Spleen (tissue), 7 donors: Measurements from ENCODE around the gene DYDC1.

ENCODE experiments used
- CTCF ChIP-seq, 11 experiments: fragments of 200-600 bp in 7 of 11; fragments of 450-650 bp in 4 of 11; sonication (generic) in 4 of 11; IDR thresholded peaks in 8 of 11; conservative IDR thresholded peaks in 3 of 11; 1 replicate in 7 of 11; 2 replicates in 4 of 11; pipeline versions ENCODE4 v1.4.0 to v1.8.0; 2016 to 2021; ENCODE audit warnings: antibody characterized with exemption in 11 of 11, inconsistent platforms in 4 of 11, mild to moderate bottlenecking in 1 of 11
- POLR2A ChIP-seq, 3 donors: fragments of 450-650 bp; IDR thresholded peaks; one replicate each; pipeline ENCODE4 v1.5.1; 2017; ENCODE audit warnings: antibody characterized with exemption in 3 of 3, mild to moderate bottlenecking in 1 of 3
- donor health status: DM: no; HTN: no; CAD: no; lungs with moderate emphysema.
- donor health status: DM: no; HTN: no; CAD: no.
- donor health status: DM: no; HTN: no; CAD: no.

GRCh38 chr10:80322711-80323110 lies 33.8 kb downstream of the DYDC1 start:
- TF ChIP-seq POLR2A (IDR thresholded peaks at IDR 0.05) (no peak), CTCF (IDR thresholded peaks at IDR 0.05 in 8 of 11, conservative IDR thresholded peaks at IDR 0.05 in 3 of 11) (no peak)
